Breast epithelium (tissue), 4 donors: Measurements from ENCODE around the gene EIF6. TPM values are rescaled to one million over a fixed set of nuclear protein-coding genes. Genes with fewer than 3 reads are reported as not detected.

Source experiments
- DNase-seq, 2 donors: peaks; one replicate each; pipeline ENCODE4 v3.0.0-alpha.2; 2019; ENCODE audit warnings: low spot score in 2 of 2
- H3K27ac ChIP-seq, 2 donors: fragments of 200-600 bp; sonication (generic) in 1 of 2; one replicate each; pipeline ENCODE4 v1.5.1; 2016 to 2019; ENCODE audit warnings: mild to moderate bottlenecking in 1 of 2
- H3K27me3 ChIP-seq, 2 donors: fragments of 200-600 bp; sonication (generic) in 1 of 2; one replicate each; pipeline versions ENCODE4 v1.5.1 to v1.6.0; 2017 to 2019; ENCODE audit warnings: control low read depth in 1 of 2, mild to moderate bottlenecking in 1 of 2
- H3K36me3 ChIP-seq: fragments of 200-600 bp; one replicate; pipeline ENCODE4 v1.5.1; 2019
- H3K4me1 ChIP-seq, 2 donors: fragments of 200-600 bp; sonication (generic); one replicate each; pipeline ENCODE4 v1.5.1; 2016 to 2019; ENCODE audit warnings: control low read depth in 1 of 2
- H3K4me3 ChIP-seq, 3 donors: fragments of 200-600 bp; sonication (generic); 1 replicate in 2 of 3; 2 replicates in 1 of 3; pipeline ENCODE4 v1.5.1; 2016 to 2019; ENCODE audit warnings: mild to moderate bottlenecking in 3 of 3, moderate library complexity in 2 of 3
- H3K9me3 ChIP-seq, 2 donors: fragments of 200-600 bp; sonication (generic) in 1 of 2; one replicate each; pipeline ENCODE4 v1.5.1; 2016 to 2019; ENCODE audit warnings: control low read depth in 1 of 2
- POLR2A ChIP-seq: fragments of 450-650 bp; IDR thresholded peaks from one replicate; pipeline ENCODE4 v1.6.1; 2016; ENCODE audit warnings: antibody characterized with exemption, mild to moderate bottlenecking, moderate library complexity
- POLR2AphosphoS5 ChIP-seq, 3 donors: sonication (generic); formaldehyde crosslinking; IDR thresholded peaks; one replicate each; pipeline ENCODE4 v1.6.1; 2017; ENCODE audit warnings: antibody characterized with exemption in 3 of 3
- intact Hi-C: fragments of 100-400 bp; cut with DNase I; formaldehyde crosslinking; loops from one replicate; pipeline ENCODE4 v1.15.1; 2023; ENCODE audit warnings: low total_unique reads
- total RNA-seq, 3 donors: library from RNA; depleted of rRNA; stranded (reverse); fragments of >200 nt; gene quantifications; one replicate each; pipeline ENCODE4 v1.1.0, GENCODE V29; 2016
- TF ChIP-seq, protein P1 (sequence below), 3 donors: fragments of 450-650 bp; IDR thresholded peaks; one replicate each; pipeline ENCODE4 v1.5.1; 2016 to 2017; ENCODE audit warnings: antibody characterized with exemption in 3 of 3, mild to moderate bottlenecking in 3 of 3, moderate library complexity in 3 of 3

The EIF6 gene
- total RNA-seq, 3 donors from 2014 or later = 81.9 to 98.6 (median 88.0) TPM

DNA sequence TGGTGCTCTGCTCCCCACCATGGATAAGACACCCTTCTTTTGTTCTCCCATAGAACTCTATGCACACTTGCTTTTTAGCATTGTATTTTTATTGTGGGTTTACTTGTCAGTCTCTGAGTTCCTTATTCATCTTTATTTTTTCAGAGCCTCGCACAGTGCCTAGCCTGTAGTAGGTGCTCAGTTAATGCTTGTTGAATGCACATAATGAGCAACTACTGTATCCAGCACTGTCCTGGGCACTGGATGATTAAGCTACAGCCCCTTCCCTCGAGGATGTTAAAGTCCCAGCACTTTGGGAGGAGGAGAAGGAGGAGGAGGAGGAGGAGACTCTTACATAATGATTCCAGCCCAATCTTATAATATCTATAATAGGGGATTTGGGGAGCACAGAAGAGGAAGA, 41.3 kb downstream of the EIF6 start:
- intact Hi-C loops = no loop called here
- Histone ChIP-seq H3K27ac (no peak overlapping the region), H3K36me3 (no peaks in the 10 kb centered on the region), H3K4me1 (no peaks in the 10 kb centered on the region), H3K27me3 (no peaks in the 10 kb centered on the region), H3K4me3 (no peak overlapping the region), H3K9me3 (no peaks in the 10 kb centered on the region)
- TF ChIP-seq POLR2A = no peak
- TF ChIP-seq, protein P1, sequence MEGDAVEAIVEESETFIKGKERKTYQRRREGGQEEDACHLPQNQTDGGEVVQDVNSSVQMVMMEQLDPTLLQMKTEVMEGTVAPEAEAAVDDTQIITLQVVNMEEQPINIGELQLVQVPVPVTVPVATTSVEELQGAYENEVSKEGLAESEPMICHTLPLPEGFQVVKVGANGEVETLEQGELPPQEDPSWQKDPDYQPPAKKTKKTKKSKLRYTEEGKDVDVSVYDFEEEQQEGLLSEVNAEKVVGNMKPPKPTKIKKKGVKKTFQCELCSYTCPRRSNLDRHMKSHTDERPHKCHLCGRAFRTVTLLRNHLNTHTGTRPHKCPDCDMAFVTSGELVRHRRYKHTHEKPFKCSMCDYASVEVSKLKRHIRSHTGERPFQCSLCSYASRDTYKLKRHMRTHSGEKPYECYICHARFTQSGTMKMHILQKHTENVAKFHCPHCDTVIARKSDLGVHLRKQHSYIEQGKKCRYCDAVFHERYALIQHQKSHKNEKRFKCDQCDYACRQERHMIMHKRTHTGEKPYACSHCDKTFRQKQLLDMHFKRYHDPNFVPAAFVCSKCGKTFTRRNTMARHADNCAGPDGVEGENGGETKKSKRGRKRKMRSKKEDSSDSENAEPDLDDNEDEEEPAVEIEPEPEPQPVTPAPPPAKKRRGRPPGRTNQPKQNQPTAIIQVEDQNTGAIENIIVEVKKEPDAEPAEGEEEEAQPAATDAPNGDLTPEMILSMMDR (IDR thresholded peaks at IDR 0.05) = no peak
- no peak for TF ChIP-seq POLR2AphosphoS5 (IDR thresholded peaks at IDR 0.05)
- no peak for DNase-seq

DNA sequence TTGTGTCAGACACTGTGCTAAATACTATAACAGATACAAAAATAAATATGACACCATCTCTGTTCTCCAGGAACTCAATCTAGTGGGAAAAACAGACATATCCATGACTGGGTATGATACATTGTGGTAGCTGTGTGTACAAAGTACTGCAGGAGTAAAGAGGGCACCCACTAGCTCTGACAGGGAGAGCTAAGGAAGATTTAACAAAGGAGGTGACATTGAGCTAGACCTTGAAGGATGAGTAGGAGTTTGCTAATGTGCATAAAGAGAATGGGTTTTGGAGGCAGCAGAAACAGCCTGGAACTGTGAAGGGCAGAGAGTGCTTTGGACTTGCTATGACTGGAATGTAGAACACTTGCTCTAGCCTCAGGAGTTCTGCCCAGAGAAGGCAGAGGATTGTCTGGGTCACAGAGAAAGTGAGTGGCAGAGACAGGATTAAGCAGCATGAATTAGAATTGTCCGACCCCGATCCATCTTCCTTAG, 43.7 kb downstream of the EIF6 start:
- no peak overlapping the region for H3K27ac ChIP-seq
- DNase-seq = no peak
- H3K9me3 ChIP-seq = no peaks in the 10 kb centered on the region
- no peaks in the 10 kb centered on the region for H3K4me1 ChIP-seq
- intact Hi-C loops = no loop called here
- H3K27me3 ChIP-seq = no peaks in the 10 kb centered on the region
- no peaks in the 10 kb centered on the region for H3K36me3 ChIP-seq
- TF ChIP-seq POLR2AphosphoS5 (IDR thresholded peaks at IDR 0.05) (no peak), POLR2A (no peak)
- TF ChIP-seq, protein P1 (IDR thresholded peaks at IDR 0.05) = no peak
- no peak overlapping the region for H3K4me3 ChIP-seq

DNA sequence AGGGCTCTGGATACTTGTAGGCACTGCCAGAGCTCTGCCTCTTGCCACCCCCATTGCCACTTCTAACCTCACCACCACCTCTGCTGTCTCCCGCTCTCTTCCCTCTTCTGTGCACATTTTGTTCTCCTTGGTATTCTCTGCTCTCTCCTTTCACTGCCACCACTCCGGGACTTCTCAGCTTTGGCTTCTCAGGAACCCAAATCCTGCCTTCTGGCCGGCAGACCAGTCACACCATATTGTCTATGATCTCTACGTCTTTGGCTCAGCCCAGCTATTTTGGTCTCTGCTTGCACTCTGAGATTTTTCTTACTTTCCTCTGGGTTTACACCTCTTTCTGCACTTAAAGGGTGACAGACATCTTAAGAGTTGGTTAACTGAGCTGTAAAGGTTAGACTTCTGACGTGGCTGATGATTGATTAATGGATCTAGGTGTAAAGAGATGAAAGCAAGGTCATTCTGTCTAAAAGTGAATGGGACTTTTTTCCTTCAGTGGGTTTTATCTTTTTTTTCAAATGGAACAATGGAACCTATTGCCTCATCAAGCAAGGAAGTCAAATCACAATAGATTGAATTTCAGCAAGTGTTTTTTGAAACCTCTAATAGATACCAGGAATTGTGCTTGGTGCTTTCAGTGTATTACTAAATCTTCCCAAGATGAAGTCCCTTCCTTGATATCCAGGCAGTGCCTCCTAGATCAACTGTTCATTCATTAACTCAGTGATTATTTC, 44.3 kb downstream of the EIF6 start:
- Histone ChIP-seq H3K9me3 (no peaks in the 10 kb centered on the region), H3K36me3 (no peaks in the 10 kb centered on the region), H3K27ac (no peak overlapping the region), H3K4me1 (no peaks in the 10 kb centered on the region), H3K4me3 (no peak overlapping the region), H3K27me3 (no peaks in the 10 kb centered on the region)
- TF ChIP-seq POLR2A (no peak), POLR2AphosphoS5 (IDR thresholded peaks at IDR 0.05) (no peak)
- TF ChIP-seq, protein P1 (IDR thresholded peaks at IDR 0.05) = no peak
- intact Hi-C loops = no loop called here
- DNase-seq = no peak

DNA sequence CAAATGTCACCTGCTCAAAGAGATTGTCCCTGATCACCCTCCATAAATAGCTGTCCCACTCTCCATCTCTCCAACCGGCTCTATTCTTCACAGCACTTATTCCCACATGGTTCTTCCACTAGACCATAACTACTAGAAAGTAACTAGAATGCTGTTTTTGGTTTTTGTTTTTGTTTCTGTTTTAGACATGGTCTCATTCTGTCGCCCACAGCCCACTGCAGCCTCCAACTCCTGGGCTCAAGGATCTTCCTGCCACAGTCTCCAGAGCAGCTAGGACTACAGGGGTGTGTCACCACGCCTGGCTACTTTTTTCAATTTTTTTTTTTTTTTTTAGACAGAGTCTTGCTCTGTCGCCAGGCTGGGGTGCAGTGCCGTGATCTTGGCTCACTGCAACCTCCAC, 45.8 kb downstream of the EIF6 start:
- Histone ChIP-seq H3K4me1 (no peaks in the 10 kb centered on the region), H3K9me3 (no peaks in the 10 kb centered on the region), H3K36me3 (no peaks in the 10 kb centered on the region), H3K27ac (no peak overlapping the region), H3K4me3 (no peak overlapping the region), H3K27me3 (no peaks in the 10 kb centered on the region)
- intact Hi-C loops = no loop called here
- DNase-seq = no peak
- TF ChIP-seq POLR2AphosphoS5 (IDR thresholded peaks at IDR 0.05) = no peak
- TF ChIP-seq, protein P1 (IDR thresholded peaks at IDR 0.05) = no peak
- no peak for TF ChIP-seq POLR2A

DNA sequence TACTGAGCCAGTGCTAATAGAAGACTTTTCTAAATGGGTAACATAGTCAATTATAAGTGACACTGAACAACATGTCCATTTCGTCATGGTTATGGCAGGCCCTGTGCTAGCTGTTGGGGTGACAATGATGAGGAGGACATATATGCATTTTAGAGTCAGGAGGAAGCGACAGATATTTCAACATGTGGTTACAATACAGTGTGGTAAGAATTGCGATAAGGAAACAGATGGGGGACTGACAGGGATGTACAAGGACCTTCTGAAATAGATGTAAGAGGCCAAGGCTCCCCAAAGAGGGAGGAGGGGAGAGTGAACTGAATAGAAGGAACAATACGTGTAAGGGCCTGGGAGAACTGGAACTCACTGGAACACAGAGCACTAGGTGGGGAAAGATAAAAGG, 46.4 kb downstream of the EIF6 start:
- Histone ChIP-seq H3K27ac (no peak overlapping the region), H3K4me3 (no peak overlapping the region), H3K36me3 (no peaks in the 10 kb centered on the region), H3K27me3 (no peaks in the 10 kb centered on the region), H3K4me1 (no peaks in the 10 kb centered on the region), H3K9me3 (no peaks in the 10 kb centered on the region)
- intact Hi-C loops = no loop called here
- TF ChIP-seq, protein P1 (IDR thresholded peaks at IDR 0.05) = no peak
- TF ChIP-seq POLR2AphosphoS5 (IDR thresholded peaks at IDR 0.05) (no peak), POLR2A (no peak)
- DNase-seq = no peak
